ENCODE measurements around the gene PAPLN. TPM values are rescaled to one million over a fixed set of nuclear protein-coding genes. Genes with fewer than 3 reads are reported as not detected.

The PAPLN gene
- total and polyA plus RNA-seq, 9 of the 15 experiments (the other 6 are each of a cell fraction or from before 2014, with no cell fraction given) = 0.43 to 3.5 (median 1.7) TPM

DNA sequence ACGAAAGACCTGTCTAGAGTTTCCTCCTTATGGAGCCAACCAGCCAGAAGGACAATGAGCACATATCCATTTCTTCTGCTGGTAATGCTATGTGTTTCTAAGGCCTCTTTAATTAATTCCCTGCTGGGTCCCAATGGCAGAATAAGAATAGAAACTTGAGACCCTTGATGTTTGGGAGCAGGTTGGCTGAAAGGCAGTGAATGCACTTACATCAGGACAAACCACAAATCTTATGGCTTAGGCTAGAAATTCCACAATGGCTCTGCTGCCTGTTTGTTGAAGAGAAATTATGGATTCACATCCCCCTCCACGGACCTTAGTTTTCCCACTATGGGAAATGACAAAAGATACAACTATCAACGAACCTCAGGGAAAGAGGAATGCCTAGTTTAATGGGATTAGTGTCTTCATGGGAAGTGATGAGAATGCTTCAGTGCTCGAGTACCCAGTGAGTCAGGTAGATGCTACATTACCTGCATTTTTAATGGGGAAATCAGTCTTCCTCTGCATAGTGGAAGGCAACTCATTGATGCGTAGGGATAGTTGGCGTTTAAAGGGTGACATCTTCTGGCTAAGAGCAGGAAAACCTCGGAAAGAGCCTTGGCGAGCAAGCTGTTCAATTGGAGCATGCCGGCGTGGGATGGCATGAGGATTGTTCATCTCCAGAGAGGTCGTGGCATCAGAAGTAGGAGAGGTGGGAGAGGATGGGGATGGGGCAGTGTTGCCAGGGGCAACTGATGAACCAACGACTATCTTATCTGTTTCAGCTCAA lies 46.5 kb downstream of the PAPLN start (continued):
- TF ChIP-seq, protein P1, sequence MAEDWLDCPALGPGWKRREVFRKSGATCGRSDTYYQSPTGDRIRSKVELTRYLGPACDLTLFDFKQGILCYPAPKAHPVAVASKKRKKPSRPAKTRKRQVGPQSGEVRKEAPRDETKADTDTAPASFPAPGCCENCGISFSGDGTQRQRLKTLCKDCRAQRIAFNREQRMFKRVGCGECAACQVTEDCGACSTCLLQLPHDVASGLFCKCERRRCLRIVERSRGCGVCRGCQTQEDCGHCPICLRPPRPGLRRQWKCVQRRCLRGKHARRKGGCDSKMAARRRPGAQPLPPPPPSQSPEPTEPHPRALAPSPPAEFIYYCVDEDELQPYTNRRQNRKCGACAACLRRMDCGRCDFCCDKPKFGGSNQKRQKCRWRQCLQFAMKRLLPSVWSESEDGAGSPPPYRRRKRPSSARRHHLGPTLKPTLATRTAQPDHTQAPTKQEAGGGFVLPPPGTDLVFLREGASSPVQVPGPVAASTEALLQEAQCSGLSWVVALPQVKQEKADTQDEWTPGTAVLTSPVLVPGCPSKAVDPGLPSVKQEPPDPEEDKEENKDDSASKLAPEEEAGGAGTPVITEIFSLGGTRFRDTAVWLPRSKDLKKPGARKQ (CRISPR knock-in tag; IDR thresholded peaks at IDR 0.05) = no peak
- TF ChIP-seq NFXL1 (CRISPR knock-in tag; IDR thresholded peaks at IDR 0.05) (no peak), TAL1 (IDR thresholded peaks at IDR 0.05) (no peak), MEIS2 (IDR thresholded peaks at IDR 0.05; ENCODE audit: partially characterized antibody) (no peak), SRSF3 (IDR thresholded peaks at IDR 0.05; ENCODE audit: insufficient read depth, low read length) (no peak), EGR1 (conservative IDR thresholded peaks at IDR 0.05) (no peak), BRCA1 (IDR thresholded peaks at IDR 0.05) (no peak), BRCA1 (CRISPR knock-in tag; IDR thresholded peaks at IDR 0.05) (no peak)
- TF ChIP-seq, protein P2, sequence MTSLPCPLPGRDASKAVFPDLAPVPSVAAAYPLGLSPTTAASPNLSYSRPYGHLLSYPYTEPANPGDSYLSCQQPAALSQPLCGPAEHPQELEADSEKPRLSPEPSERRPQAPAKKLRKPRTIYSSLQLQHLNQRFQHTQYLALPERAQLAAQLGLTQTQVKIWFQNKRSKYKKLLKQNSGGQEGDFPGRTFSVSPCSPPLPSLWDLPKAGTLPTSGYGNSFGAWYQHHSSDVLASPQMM (CRISPR knock-in tag; IDR thresholded peaks at IDR 0.05) = no peak
- TF ChIP-seq, protein P3, sequence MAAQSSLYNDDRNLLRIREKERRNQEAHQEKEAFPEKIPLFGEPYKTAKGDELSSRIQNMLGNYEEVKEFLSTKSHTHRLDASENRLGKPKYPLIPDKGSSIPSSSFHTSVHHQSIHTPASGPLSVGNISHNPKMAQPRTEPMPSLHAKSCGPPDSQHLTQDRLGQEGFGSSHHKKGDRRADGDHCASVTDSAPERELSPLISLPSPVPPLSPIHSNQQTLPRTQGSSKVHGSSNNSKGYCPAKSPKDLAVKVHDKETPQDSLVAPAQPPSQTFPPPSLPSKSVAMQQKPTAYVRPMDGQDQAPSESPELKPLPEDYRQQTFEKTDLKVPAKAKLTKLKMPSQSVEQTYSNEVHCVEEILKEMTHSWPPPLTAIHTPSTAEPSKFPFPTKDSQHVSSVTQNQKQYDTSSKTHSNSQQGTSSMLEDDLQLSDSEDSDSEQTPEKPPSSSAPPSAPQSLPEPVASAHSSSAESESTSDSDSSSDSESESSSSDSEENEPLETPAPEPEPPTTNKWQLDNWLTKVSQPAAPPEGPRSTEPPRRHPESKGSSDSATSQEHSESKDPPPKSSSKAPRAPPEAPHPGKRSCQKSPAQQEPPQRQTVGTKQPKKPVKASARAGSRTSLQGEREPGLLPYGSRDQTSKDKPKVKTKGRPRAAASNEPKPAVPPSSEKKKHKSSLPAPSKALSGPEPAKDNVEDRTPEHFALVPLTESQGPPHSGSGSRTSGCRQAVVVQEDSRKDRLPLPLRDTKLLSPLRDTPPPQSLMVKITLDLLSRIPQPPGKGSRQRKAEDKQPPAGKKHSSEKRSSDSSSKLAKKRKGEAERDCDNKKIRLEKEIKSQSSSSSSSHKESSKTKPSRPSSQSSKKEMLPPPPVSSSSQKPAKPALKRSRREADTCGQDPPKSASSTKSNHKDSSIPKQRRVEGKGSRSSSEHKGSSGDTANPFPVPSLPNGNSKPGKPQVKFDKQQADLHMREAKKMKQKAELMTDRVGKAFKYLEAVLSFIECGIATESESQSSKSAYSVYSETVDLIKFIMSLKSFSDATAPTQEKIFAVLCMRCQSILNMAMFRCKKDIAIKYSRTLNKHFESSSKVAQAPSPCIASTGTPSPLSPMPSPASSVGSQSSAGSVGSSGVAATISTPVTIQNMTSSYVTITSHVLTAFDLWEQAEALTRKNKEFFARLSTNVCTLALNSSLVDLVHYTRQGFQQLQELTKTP (IDR thresholded peaks at IDR 0.05; ENCODE audit: low read depth in 1 of 2, partially characterized antibody in 2 of 2) = no peak
